Glomerular visceral epithelial cell (primary cell): ENCODE measurements around the gene XIRP2.

Experiments
- DNase-seq: peaks from one replicate; pipeline ENCODE4 v3.0.0-alpha.2; 2016; ENCODE audit errors: extremely low spot score

XIRP2 gene

GRCh38 chr2:167292430-167293171, 404.3 kb downstream of the XIRP2 start, which contains the start of gene B3GALT1:
TSS of gene B3GALT1 (plus strand) at chr2:167293001.
- peak; percentile 94 for DNase-seq

- peak; percentile 30 for DNase-seq
Observed at GRCh38 chr2:167293172-167293781, 405.0 kb downstream of the XIRP2 start.

- peak; percentile 22 for DNase-seq
Observed at GRCh38 chr2:167293943-167294775, 405.9 kb downstream of the XIRP2 start.

- no peak for DNase-seq
Observed at GRCh38 chr2:167294776-167295140, 406.5 kb downstream of the XIRP2 start.

GRCh38 chr2:167297292-167297691, 409.0 kb downstream of the XIRP2 start:
- DNase-seq = no peak

- no peak for DNase-seq
Observed at GRCh38 chr2:167298017-167298416, 409.7 kb downstream of the XIRP2 start.
